Right ventricle myocardium inferior (tissue), 1 donor: ENCODE measurements around the gene ZNF865. TPM values are rescaled to one million over a fixed set of nuclear protein-coding genes. Genes with fewer than 3 reads are reported as not detected.

Source experiments
- ATAC-seq: fragments of 200-7000 bp; cut with Tn5 transposase; one replicate; pipeline ENCODE4 v1.9.1; 2020; ENCODE audit warnings: mild to moderate bottlenecking, moderate library complexity
- DNase-seq: peaks from one replicate; pipeline ENCODE4 v3.0.0; 2021; ENCODE audit errors: missing footprints
- intact Hi-C: fragments of 100-400 bp; cut with DNase I; formaldehyde crosslinking; loops from one replicate; pipeline ENCODE4 v1.11.0; 2022
- total RNA-seq: library from RNA; stranded (reverse); fragmentation: NEBNext Ultra II Directional; extraction: Animal tissue kit (Norgen Biotek cat#: 25700); gene quantifications from one replicate; pipeline ENCODE4 v1.2.1, GENCODE V29; 2021
- donor health status: DM: no; HTN: yes; CAD: no; lungs with severe emphysema.

Gene ZNF865
- total RNA-seq, 1 donor from 2014 or later, result 16.9 TPM

DNA sequence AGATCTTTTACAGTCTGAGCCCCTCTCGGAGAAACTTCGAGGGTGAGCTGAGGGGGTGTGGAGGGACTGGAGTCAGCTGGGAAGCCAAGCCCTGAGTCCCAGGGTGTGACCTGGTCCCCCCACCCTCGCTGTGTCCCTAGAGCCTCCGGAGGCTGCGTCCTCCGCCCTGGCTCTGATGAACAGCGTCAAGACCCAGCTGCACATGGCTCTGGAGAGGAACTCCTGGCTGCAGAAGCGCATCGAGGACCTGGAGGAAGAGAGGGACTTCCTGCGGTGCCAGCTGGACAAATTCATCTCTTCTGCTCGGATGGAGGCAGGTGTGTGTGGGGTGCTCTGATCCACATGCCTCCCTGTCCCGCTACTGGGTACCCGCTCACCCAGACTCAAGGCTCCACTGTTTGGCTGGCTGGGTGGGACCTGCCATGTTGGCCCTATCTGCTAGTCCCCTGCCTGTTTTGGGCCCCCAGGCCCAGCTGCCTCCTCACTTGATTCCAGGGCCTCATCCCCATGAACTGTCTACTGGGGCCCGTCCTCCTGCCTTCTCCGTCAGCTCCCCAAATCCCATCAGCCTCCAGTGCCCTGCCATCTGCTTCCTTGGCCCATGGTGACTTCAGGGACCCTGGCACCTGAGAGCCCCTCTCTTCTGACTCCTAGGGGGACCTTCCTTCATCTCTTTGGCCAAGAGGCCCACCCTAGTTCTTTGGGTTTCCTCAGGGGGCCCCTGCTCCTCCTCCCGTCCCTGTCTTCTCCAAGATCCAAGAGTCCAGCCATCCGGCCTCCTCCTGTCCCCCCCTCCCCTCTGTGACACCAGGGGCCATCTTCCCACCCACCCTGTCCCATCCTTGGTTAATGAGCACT, 44.0 kb downstream of the ZNF865 start:
- intact Hi-C loops, result loop anchor here (5.0 kb wide), 1 partner anchor 52 kb away; the partner anchor contains the start of gene FIZ1
- DNase-seq (no peak), ATAC-seq (no peak)

DNA sequence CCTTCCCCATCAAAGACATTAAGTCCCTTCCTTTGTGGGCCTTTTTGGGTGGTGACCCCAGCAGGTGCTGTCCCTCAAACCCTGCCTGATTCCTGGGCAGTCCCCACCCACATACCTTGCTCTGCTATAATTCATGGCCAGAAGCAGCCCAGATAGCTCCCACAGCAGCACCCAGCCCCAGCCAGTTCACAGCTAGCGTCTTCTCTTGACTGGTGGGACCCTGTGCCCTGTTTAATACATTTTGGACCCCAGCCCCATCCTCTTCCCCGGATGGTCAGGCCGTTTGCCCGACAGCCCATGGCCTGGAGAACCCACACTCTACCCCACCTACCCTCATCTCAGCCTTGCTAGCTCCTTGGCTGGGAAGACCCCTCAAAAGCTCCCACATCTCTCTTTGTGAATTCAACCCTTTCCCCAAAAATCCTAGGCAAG, 44.7 kb downstream of the ZNF865 start:
- intact Hi-C loops, result loop anchor here (5.0 kb wide), 1 partner anchor 53 kb away; the partner anchor contains the start of gene FIZ1
- no peak for DNase-seq
- ATAC-seq, result no peak

DNA sequence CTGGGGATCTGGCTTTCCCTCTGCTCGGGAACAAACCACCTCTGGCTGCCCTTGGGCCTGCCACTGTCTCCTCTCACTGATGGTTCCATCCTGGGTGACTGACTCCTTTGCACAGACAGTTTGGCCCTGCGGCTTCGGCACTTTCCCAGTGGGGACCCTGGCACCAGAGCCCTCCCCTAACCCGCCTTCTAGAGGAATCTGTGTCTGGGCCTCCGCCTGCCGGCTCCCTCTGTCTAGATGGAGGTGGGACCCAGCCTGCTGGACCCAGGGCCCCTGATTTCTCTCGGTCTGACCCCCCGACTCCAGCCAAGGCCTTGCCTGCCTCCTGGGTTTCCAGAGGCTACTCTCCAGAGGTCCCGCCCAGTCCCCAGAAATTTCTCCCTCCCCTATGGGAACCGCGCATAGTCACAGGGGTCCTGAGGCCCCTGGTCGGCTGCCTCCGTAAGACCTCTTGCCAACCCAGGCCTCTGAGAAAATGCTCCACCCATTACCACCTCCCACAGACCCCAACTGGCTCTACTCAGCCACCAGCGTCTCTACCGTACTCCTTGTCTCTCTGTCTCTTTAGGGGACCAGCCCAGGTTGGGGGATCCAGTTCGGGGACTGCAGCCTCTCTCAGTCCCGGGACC, 45.3 kb downstream of the ZNF865 start:
- DNase-seq (no peak), ATAC-seq (no peak)
- intact Hi-C loops, result loop anchor here (5.0 kb wide), 1 partner anchor 53 kb away; the partner anchor contains the start of gene FIZ1

DNA sequence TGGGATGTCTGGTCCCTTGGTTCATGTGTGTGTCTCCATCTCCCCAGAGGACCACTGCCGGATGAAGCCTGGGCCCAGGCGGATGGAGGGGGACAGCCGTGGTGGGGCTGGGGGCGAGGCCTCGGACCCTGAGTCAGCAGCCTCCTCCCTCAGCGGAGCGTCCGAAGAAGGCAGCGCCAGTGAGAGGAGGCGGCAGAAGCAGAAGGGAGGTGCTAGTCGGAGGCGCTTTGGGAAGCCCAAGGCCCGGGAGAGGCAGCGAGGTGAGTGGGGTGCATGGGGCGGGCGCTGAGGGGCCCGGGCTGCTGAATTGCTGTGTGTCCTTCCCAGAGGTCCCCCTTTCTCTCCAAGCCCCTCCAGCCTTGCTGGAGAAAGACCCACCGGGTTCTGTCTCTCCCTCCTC, 45.8 kb downstream of the ZNF865 start:
- DNase-seq (no peak), ATAC-seq (no peak)
- intact Hi-C loops, result loop anchor here (5.0 kb wide), 1 partner anchor 54 kb away; the partner anchor contains the start of gene FIZ1

DNA sequence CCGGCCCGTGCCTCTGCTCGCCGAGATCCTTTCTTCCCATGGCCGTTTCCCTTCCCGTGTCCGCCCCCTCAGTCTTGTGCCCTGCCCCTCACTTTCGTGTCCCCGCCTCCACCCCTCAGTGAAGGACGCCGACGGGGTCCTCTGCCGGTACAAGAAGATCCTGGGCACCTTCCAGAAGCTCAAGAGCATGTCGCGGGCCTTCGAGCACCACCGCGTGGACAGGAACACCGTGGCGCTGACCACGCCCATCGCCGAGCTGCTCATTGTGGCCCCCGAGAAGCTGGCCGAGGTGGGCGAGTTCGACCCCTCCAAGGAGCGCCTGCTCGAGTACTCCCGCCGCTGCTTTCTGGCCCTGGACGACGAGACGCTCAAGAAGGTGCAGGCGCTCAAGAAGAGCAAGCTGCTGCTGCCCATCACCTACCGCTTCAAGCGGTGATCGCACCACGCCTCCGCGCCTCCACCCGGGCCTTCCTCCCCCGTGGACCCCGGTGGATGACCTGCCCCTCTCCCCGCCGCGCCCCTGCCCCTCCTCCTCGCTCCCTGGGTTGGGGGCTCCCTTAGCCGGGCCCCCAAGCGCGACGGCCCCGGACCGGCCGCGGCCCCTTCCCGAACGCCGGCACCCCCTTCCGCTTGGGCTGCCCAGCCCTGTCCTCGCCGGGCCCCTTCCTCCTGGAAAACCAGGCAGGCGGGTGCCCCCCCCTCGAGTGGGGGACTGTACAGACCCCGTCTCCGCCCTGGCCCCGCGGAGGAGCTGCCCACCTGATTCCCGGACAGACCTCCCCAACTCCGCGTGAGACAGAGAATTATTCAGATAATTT, 47.1 kb downstream of the ZNF865 start:
- ATAC-seq, result no peak
- DNase-seq, result no peak
- intact Hi-C loops, result loop anchor here (5.0 kb wide), 1 partner anchor 55 kb away; the partner anchor contains the start of gene FIZ1

DNA sequence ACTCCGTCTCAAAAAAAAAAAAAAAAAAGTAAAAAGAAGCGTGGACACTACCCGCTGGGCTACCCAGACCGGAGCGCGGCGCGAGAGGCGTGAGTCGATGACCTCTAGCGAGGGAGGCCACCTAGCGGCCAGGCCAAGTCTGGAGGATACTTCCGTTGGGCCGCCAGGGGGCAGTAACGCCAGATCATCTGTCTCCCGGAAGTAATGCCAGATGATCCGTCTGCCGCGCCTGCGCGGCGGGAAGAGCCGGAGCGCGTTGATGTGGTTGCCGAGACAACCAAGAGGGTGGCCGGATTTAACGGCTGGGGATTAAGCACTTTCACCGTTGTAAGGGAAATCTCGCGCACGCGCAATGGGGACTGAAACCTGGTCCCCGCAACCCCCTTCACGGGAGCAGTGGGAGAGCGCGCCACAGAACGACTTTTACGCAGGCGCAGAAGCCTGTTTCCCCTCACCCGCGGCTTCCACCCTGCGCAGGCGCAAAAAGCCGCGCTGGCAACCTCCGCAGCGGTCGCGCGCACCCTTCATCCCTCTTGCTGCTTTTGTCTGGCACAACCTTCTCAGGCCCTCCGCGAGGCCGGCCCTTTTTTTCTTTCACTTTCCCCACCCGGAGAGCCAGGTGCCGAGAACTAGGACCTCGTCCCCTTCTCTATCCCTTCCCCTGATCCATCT, 48.3 kb downstream of the ZNF865 start:
- intact Hi-C loops, result loop anchor here (1.0 to 5.0 kb wide), 2 partner anchors 22 to 56 kb away; partner anchors contain the start of genes EPN1 and FIZ1
- peak; percentile 99 for DNase-seq
- ATAC-seq, result peak; percentile 73

DNA sequence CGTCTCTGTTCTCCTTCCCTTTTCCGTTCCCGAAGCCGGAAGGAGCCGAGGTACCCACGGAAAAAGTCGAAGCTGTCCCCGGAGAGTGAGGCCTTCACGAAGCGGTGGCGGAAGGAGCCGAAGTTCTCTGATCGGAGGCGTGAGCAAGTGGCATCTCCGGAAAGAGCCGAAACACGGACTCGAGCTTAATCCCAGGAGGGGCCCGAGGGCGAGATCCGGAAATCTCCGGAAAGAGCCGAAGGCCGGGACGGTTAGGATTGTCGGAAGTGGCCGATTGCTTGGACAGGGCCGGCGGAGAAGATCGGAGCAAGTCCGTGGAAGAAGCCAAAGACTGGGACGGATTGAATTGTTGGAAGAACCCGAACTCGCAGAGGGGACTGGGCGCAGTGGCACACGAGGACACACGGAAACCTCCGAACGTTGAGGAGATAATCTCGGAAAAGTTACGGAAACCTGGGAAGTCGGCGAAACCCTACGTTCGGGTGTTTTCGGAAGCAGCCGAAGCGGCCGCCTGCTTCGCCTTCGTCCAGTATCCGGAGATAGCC, 48.9 kb downstream of the ZNF865 start:
- DNase-seq (peak; percentile 99), ATAC-seq (peak; percentile 82)
- intact Hi-C loops, result loop anchor here (1.0 to 5.0 kb wide), 2 partner anchors 21 to 57 kb away; partner anchors contain the start of genes EPN1 and FIZ1

DNA sequence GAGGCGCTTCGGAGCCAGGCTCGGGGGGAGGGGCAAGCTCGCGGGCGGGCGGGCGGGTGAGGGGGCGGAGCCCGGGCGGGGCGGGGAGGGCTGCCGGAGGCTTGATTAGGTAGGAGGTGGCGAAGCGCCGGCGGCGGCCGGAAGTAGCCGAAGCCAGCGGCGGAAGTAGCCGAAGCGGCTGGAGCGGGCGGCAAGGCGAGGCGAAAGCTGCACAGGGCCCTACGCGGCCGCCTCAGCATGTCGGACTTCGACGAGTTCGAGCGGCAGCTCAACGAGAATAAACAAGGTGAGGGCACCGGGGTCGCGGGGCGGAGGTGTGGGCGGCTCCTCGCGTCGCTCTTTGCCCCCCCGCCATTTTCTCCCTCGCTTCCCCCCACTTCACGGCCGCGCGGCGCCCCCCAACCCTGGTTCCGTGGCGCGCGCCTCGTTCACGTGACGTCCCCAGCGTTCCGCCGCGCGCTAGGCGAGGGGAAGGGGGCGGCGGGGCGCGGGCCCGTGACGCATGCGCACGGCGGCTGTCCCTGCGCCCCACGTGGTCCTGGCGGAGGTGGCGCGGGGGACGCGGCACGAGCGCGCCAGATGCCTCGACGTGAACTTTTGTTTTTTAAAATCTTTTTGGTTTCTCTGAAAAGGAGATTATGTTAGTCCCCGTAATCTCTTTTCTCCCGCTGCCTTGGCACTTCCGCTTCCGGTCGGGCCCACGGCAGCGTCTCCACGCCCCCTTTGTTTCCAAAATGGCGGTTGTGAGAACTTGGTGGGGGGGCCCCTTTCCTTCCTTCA, 49.6 kb downstream of the ZNF865 start, which contains the start of gene U2AF2:
TSS of gene U2AF2 (plus strand) at position 168 of the 780 bp plus-strand sequence. CDS start at position 238, 70 bp downstream.
- peak; percentile 64 for ATAC-seq
- peak; percentile 98 for DNase-seq
- intact Hi-C loops, result loop anchor here (1.0 to 5.0 kb wide), 2 partner anchors 20 to 58 kb away; partner anchors contain the start of genes EPN1 and FIZ1

DNA sequence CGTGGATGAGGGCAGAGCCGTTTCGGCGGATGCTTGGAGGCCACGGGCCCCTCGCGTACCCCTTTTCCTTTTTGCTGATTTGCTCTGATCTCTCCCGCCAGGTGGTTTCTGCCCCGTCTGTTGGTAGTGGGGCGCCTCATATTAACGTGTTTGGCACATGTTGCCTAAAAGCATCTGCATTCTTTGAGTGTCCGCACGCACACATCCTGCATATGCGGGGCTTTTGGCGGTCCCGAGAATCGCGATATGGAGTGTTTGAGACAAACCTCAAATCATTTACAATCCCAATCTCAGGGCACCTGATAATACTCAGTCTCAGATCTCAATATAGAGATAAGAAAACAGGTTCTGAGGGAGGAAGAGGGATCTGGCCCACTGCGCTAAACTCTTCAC, 50.2 kb downstream of the ZNF865 start:
- no peak for DNase-seq
- intact Hi-C loops, result no loop called here

DNA sequence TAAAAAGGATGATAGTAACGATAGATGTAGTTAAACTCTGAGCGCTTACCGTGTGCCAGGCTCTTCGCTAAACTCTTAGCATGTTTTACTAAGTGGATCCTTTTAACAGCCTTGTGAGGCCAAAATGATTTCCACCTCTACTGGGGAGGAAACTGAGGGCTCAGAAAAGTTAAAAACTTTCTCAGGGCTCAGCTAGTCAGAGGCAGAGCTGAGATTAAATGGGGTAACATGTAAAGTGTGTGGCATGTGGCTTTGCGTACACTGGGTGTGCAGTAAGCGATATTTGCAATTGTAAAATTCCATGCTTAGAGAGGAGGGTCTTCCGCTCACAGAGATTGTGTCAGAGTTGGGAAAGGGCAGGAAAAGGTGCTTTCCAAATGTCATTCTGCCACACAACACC, 51.1 kb downstream of the ZNF865 start:
- ATAC-seq (no peak), DNase-seq (no peak)
- intact Hi-C loops, result no loop called here

More for the DNA sequence above, 50.2 kb downstream of the ZNF865 start:
- no peak for ATAC-seq

DNA sequence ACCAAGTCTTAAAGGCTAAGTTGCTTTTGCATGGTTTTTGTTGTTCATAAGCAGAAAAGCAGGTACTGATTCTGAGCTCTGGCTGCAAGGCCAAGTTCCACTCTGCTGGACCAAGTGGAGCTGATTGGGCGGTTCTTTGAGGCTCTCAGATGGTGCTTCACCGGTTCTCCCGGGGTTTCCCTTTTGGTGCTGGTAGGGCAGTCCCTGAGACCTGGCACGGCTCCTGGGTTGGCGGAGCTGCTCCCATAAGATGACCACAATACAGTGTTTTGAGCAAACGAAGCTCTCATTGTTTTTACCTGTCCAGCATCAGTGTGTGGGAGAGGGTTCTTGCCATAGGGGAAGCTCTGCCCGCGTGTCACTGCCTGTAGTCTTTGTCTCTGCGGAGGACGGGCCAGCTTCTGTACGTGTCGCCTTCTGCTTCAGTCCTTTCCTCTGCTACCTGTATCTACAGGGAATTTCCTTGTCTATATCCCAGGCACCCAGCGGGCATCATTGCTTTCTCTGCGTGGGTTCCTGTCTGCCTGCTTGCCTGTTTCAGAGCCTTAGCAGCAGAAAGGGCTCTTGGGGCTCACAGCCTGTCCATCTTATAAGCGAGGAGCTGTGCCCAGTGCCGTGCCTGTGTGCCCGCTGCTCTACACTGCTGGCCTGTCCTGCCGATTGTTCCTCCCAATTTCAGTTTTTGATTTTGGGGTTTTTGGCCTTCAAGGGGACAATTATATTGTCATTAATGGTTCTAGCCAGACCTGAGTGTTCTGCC, 51.7 kb downstream of the ZNF865 start:
- DNase-seq, result no peak
- ATAC-seq, result no peak
- intact Hi-C loops, result no loop called here

DNA sequence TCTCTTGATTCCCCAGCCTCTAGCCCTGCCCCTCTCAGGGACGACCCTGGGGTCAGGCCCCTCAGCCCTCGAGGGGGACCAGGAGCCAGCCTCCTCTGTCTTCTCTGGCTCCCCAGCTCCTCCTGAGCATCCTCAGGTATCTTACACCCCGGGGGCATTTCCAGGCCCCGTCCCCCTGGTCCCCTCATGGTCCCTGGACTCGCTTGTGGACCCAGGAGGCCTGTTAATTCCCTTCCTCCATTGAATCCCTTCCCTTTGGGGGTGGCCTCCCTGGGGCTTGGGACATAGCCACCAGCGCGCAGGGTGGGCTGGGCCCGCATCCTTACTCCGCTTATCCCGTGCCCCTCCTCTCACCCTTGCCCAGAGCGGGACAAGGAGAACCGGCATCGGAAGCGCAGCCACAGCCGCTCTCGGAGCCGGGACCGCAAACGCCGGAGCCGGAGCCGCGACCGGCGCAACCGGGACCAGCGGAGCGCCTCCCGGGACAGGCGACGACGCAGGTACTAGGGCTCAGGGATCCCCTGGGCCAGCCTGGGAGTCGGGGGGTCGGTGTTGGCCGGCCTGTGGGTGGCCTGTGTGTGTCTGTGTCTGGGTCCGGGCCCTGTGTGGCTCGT, 53.5 kb downstream of the ZNF865 start:
- no peak for DNase-seq
- intact Hi-C loops, result no loop called here

DNA sequence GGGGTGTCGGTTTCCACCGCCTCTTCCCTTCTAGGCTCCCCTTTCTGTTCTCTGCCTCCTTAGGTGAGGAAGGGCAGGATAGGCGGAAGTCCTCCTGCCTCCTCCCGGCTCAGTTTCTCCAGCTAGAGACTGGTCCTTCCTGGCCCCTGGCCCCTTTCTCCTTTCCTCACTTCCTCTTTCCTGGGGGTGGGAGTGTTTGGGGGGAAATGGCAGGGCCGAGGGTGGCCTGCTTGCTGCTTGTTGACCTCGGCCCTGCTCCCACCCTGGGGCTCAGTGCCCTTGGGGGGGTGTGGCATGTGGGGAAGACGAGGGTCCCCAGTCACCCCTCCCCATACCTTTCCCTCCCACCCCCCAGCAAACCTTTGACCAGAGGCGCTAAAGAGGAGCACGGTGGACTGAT, 54.4 kb downstream of the ZNF865 start:
- ATAC-seq (no peak), DNase-seq (no peak)
- intact Hi-C loops, result no loop called here

More for the DNA sequence above, 53.5 kb downstream of the ZNF865 start:
- no peak for ATAC-seq

DNA sequence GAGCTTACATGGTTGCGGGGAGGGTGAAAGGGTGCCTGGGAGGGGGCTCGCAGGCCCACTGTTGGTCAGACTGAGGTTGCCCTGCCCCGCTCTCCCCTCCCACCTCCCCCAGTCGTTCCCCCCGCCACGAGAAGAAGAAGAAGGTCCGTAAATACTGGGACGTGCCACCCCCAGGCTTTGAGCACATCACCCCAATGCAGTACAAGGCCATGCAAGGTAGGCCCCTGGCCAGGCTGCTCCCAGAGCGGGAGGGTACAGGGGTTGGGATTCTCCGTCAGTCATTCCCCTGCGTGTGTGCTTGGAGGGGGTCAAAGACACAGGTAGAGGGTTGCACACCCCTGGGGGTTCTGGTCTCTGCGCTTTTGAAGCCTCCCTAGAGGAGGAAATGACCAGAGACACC, 55.0 kb downstream of the ZNF865 start:
- no peak for ATAC-seq
- no peak for DNase-seq
- intact Hi-C loops, result no loop called here

DNA sequence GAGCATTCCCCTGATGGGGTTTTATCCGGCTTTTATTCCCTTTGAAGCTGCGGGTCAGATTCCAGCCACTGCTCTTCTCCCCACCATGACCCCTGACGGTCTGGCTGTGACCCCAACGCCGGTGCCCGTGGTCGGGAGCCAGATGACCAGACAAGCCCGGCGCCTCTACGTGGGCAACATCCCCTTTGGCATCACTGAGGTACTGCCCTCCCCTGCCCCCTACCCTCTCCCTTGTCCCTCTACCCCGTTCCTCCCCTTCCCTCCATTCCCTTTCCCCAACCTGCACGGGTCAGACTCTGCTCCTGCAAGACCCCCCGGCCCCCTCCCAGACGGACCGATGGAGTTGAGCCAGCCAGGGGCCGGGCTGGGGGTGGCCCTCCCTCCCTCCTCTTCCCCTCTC, 55.5 kb downstream of the ZNF865 start:
- no peak for ATAC-seq
- no peak for DNase-seq
- intact Hi-C loops, result no loop called here

DNA sequence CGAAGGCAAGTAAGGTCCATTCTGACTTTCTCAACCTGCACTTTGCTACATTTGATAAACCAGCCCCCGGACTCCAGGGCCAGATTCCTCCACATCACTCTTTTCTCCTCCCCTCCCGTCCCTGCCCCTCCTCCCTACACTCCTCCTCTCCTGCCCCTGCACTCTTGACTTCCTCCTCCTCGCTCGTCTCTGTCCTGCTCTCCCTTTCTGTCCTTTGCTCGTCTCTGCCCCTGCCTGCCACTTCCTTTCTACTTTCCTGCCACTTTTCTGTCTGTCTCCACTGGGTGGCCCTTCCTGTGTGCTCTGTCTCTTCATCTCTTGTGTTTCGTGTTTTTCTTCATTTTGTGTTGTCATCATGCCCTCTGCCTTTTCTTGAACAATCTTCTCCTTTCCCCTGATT, 56.4 kb downstream of the ZNF865 start:
- ATAC-seq, result no peak
- intact Hi-C loops, result no loop called here
- DNase-seq, result no peak
